ENCODE measurements around the gene EVPL. TPM values are rescaled to one million over a fixed set of nuclear protein-coding genes. Genes with fewer than 3 reads are reported as not detected.
A peak's percentile ranks its signal among the peaks of the same experiment; 100 is the strongest.

Gene EVPL
- total and polyA plus RNA-seq, 2 of the 13 experiments (the other 11 are each of a cell fraction or from before 2014, with no cell fraction given), result 2.1 to 8.2 TPM

GRCh38 chr17:76032780-76033108 lies 5.6 kb upstream of the EVPL start (continued):
- TF ChIP-seq ZNF609 (CRISPR knock-in tag; IDR thresholded peaks at IDR 0.05; ENCODE audit: borderline replicate concordance) (no peak), TEF (CRISPR knock-in tag; IDR thresholded peaks at IDR 0.05) (no peak), POGZ (CRISPR knock-in tag; IDR thresholded peaks at IDR 0.05) (no peak), TFE3 (CRISPR knock-in tag; IDR thresholded peaks at IDR 0.05) (no peak), GRHL1 (CRISPR knock-in tag; conservative IDR thresholded peaks at IDR 0.05) (no peak), TRIM24 (CRISPR knock-in tag; IDR thresholded peaks at IDR 0.05) (no peak), IRF2 (CRISPR knock-in tag; IDR thresholded peaks at IDR 0.05) (no peak), ZNF317 (CRISPR knock-in tag; IDR thresholded peaks at IDR 0.05) (peak; percentile 41; the same call in 1 of the 2 replicates), ATF5 (CRISPR knock-in tag; IDR thresholded peaks at IDR 0.05; ENCODE audit: low read depth) (no peak), ZBTB7B (CRISPR knock-in tag; IDR thresholded peaks at IDR 0.05) (no peak), TSC22D2 (CRISPR knock-in tag; IDR thresholded peaks at IDR 0.05; ENCODE audit: borderline replicate concordance) (0 out of 2 replicates have a peak, but pooled peaks have one; percentile 12), MTA3 (CRISPR knock-in tag; IDR thresholded peaks at IDR 0.05) (no peak), ZBTB42 (CRISPR knock-in tag; IDR thresholded peaks at IDR 0.05) (0 out of 2 replicates have a peak, but pooled peaks have one; percentile 1), CSRNP2 (CRISPR knock-in tag; conservative IDR thresholded peaks at IDR 0.05; ENCODE audit: low read depth) (no peak), U2AF1 (optimal IDR thresholded peaks at IDR 0.05; ENCODE audit: low read depth, low read length) (no peak), ZNF232 (CRISPR knock-in tag; IDR thresholded peaks at IDR 0.05; ENCODE audit: borderline replicate concordance) (0 out of 2 replicates have a peak, but pooled peaks have one; percentile 16), ZBTB7A (CRISPR knock-in tag; IDR thresholded peaks at IDR 0.05) (peak; percentile 16; the same call in 1 of the 2 replicates), JUND (CRISPR knock-in tag; IDR thresholded peaks at IDR 0.05) (0 out of 2 replicates have a peak, but pooled peaks have one; percentile 2), ZMYM2 (CRISPR knock-in tag; IDR thresholded peaks at IDR 0.05) (0 out of 2 replicates have a peak, but pooled peaks have one; percentile 49), FOXP1 (IDR thresholded peaks at IDR 0.05) (no peak), FOXP1 (CRISPR knock-in tag; IDR thresholded peaks at IDR 0.05) (no peak)

All from HepG2 (cell line).